OCI-LY1 (cell line): Measurements from ENCODE around the gene GSDME.

ENCODE experiments used
- H2AFZ ChIP-seq: fragments of 200-600 bp; sonication (generic), shearing (Covaris generic); 2 replicates; pipeline ENCODE4 v1.6.0; 2014; ENCODE audit warnings: antibody characterized with exemption, mild to moderate bottlenecking, low read length
- H3F3A ChIP-seq: fragments of 200-600 bp; sonication (generic), shearing (Covaris generic); 2 replicates; pipeline ENCODE4 v1.6.0; 2014; ENCODE audit warnings: mild to moderate bottlenecking, antibody characterized with exemption, low read length, moderate library complexity; ENCODE audit not compliant: insufficient read depth
- H3K27ac ChIP-seq: fragments of 200-600 bp; sonication (generic); 2 replicates; pipeline ENCODE4 v1.5.1; 2014; ENCODE audit warnings: low read length, mixed run types, mild to moderate bottlenecking, low read depth; ENCODE audit not compliant: poor library complexity, severe bottlenecking
- H3K27me3 ChIP-seq: fragments of 200-600 bp; sonication (generic); 2 replicates; pipeline ENCODE4 v1.6.0; 2014; ENCODE audit warnings: antibody characterized with exemption, mild to moderate bottlenecking, low read length, moderate library complexity; ENCODE audit not compliant: insufficient read depth
- H3K36me3 ChIP-seq: fragments of 200-600 bp; sonication (generic); 2 replicates; pipeline ENCODE4 v1.6.1; 2014; ENCODE audit warnings: mild to moderate bottlenecking, antibody characterized with exemption, low read length, moderate library complexity, mixed read lengths; ENCODE audit not compliant: insufficient read depth
- H3K4me1 ChIP-seq: fragments of 200-600 bp; sonication (generic); 2 replicates; pipeline ENCODE4 v1.5.1; 2014; ENCODE audit warnings: mild to moderate bottlenecking, low read length, moderate library complexity; ENCODE audit not compliant: insufficient read depth, severe bottlenecking
- H3K4me2 ChIP-seq: fragments of 200-600 bp; sonication (generic), shearing (Covaris generic); 2 replicates; pipeline ENCODE4 v1.6.1; 2014; ENCODE audit warnings: low read length
- H3K4me3 ChIP-seq: fragments of 200-600 bp; sonication (generic); 2 replicates; pipeline ENCODE4 v1.5.1; 2014; ENCODE audit warnings: low read length, low read depth, mild to moderate bottlenecking, mixed read lengths; ENCODE audit not compliant: poor library complexity, severe bottlenecking
- H3K79me2 ChIP-seq: fragments of 200-600 bp; shearing (Covaris generic); 2 replicates; pipeline ENCODE4 v1.6.1; 2016; ENCODE audit warnings: mixed run types, low read length, mixed read lengths; ENCODE audit not compliant: insufficient read depth
- H3K9ac ChIP-seq: fragments of 200-600 bp; sonication (generic), shearing (Covaris generic); 2 replicates; pipeline ENCODE4 v1.6.1; 2014; ENCODE audit warnings: mild to moderate bottlenecking, low read length, mixed read lengths
- H3K9me2 ChIP-seq: fragments of 200-600 bp; sonication (generic), shearing (Covaris generic); 2 replicates; pipeline ENCODE4 v1.6.1; 2014; ENCODE audit warnings: low read depth, mild to moderate bottlenecking, low read length, mixed read lengths
- H3K9me3 ChIP-seq: fragments of 200-600 bp; shearing (Covaris generic); 2 replicates; pipeline ENCODE4 v1.6.1; 2014; ENCODE audit warnings: low read length, mixed read lengths
- H4K20me1 ChIP-seq: fragments of 200-600 bp; sonication (generic), shearing (Covaris generic); 2 replicates; pipeline ENCODE4 v1.6.0; 2016; ENCODE audit warnings: mild to moderate bottlenecking, low read length; ENCODE audit not compliant: insufficient read depth
- CTCF ChIP-seq: fragments of 200-600 bp; sonication (generic), shearing (Covaris generic); IDR thresholded peaks from 2 replicates; pipeline ENCODE4 v1.5.1; 2017; ENCODE audit warnings: mild to moderate bottlenecking, antibody characterized with exemption, low read length, moderate library complexity, mixed read lengths
- EZH2 ChIP-seq: fragments of 200-600 bp; sonication (generic), shearing (Covaris generic); IDR thresholded peaks from 2 replicates; pipeline ENCODE4 v1.8.0; 2017; ENCODE audit warnings: borderline replicate concordance, mixed run types, mild to moderate bottlenecking, antibody characterized with exemption, low read length, moderate library complexity, mixed read lengths

GSDME gene

GRCh38 chr7:24692592-24692991, 64.7 kb downstream of the GSDME start:
- Histone ChIP-seq H3K36me3 (peaks cover 6% of the 10 kb centered on the region; the same call in 1 of the 2 replicates), H3K4me1 (no peaks in the 10 kb centered on the region), H3F3A (no peaks in the 10 kb centered on the region), H3K4me2 (no peak overlapping the region), H4K20me1 (no peaks in the 10 kb centered on the region), H3K9me3 (no peaks in the 10 kb centered on the region), H3K4me3 (no peak overlapping the region), H2AFZ (no peak overlapping the region), H3K27ac (no peak overlapping the region), H3K79me2 (no peaks in the 10 kb centered on the region), H3K9ac (no peak overlapping the region), H3K9me2 (no peaks in the 10 kb centered on the region), H3K27me3 (no peaks in the 10 kb centered on the region)
- no peak for TF ChIP-seq EZH2
- TF ChIP-seq CTCF = no peak

- H3K79me2 ChIP-seq = no peaks in the 10 kb centered on the region
- H3F3A ChIP-seq = no peaks in the 10 kb centered on the region
- TF ChIP-seq CTCF = no peak
- no peak for TF ChIP-seq EZH2
- no peaks in the 10 kb centered on the region for H4K20me1 ChIP-seq
- no peak overlapping the region for H3K4me2 ChIP-seq
- H3K27ac ChIP-seq = no peak overlapping the region
- H3K4me1 ChIP-seq = no peaks in the 10 kb centered on the region
- peaks cover 25% of the 10 kb centered on the region for H3K36me3 ChIP-seq
- H3K9ac ChIP-seq = no peak overlapping the region
- H3K9me3 ChIP-seq = no peaks in the 10 kb centered on the region
- no peak overlapping the region for H3K4me3 ChIP-seq
- no peak overlapping the region for H2AFZ ChIP-seq
- H3K9me2 ChIP-seq = no peaks in the 10 kb centered on the region
- no peaks in the 10 kb centered on the region for H3K27me3 ChIP-seq
Observed at GRCh38 chr7:24690251-24690650, 67.0 kb downstream of the GSDME start.

DNA sequence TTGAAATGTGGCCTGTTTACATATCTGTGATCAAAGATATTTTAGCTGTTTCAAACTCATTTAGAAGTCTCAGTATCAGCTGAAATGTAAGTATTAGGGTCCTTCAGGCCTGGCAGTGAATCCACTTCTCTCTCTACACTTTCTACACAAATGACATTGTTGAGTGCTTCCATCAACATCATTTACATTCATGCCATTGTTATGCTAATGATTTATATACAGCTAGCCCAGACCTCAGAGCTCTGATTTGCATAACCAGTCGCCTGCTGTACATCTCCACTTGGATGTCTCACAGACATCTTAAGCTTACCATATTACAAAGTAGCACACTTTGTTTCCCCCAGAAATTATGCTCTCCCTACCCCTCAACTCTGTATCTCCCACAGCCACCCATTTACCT, 71.6 kb downstream of the GSDME start:
- Histone ChIP-seq H3K27me3 (no peaks in the 10 kb centered on the region), H3K27ac (no peak overlapping the region), H3K9ac (no peak overlapping the region), H3K79me2 (no peaks in the 10 kb centered on the region), H3F3A (no peaks in the 10 kb centered on the region), H3K9me2 (no peaks in the 10 kb centered on the region), H2AFZ (no peak overlapping the region), H3K4me3 (no peak overlapping the region), H4K20me1 (no peaks in the 10 kb centered on the region), H3K4me1 (no peaks in the 10 kb centered on the region), H3K36me3 (peaks cover 38% of the 10 kb centered on the region), H3K4me2 (no peak overlapping the region), H3K9me3 (no peaks in the 10 kb centered on the region)
- TF ChIP-seq EZH2 (no peak), CTCF (no peak)
